Measurements from ENCODE around the gene FBXW9.
"Not testable (repeated sequence)": the region's sequence is repeated elsewhere in the genome, so short reads cannot be mapped to it uniquely, and the experiment has no call there.

The FBXW9 gene

DNA sequence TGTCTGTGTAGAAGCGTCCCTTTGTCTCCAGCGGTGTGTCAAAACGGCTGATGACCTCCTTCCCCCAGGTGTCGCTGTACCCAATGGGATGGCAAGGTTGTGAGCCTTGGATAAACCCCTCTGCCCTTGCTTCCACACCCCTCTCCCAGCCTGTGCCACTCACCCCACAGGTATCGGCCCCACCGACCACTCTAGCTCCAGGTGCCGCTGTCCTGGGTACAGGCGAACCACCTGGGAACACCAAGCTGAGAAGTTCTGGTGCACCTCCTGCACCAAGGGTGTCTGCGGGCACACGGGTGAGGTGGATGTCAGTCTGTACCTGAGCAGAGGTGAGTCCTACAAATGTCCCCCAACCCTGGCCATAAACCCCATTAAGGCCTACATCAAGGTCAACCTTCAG lies 46.5 kb downstream of the FBXW9 start:
- DNase-seq = no peak

DNA sequence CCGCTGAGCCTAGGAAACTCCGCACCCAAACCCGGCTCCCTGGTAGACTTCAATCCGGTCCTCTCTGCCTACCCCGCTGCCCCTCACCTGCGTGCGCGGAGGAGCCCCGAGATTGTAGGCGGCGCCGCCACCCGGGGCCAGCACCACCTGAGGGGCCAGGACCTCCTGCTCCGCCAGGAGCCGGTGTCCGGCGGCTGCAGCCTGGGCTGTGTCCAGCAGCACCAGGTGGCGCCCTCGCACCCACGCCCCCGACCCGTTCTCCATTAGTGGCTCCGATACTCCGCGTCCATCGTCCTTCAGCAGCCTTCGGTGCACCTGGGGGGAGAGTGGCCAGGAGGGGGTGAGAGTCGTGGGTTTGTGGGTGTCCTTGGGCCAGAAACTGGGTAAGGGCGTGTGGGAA lies 48.3 kb downstream of the FBXW9 start:
- no peak for DNase-seq

DNA sequence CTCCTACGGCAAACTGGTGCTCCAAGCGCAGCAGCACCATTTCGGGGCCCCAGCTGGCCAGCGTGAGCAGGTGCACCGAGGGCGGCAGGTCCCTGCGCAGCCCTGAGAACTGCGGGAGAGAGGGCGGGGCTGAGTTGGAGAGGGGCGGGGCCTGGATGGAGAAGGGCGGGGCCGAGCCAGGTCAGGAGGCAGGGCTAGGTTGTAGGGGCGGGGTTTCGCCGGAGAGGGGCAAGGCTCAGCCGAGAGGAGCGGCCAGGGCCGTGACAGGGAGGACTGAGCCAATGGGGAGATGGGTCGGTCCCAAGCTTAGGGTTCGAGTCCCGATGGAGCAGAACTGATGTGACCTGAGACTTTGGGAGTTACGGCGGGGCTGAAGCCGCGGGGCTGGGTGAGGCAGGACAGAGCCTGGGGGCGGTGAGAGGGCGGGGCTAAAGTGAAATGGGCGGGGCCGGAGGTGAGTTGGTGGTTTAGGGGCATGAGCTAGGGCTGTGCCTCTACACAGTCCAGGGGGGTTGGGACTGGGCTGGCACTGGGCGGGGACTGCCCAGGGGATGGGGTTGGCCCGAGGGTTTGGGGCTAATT lies 48.9 kb downstream of the FBXW9 start:
- peak; percentile 56 for DNase-seq

DNA sequence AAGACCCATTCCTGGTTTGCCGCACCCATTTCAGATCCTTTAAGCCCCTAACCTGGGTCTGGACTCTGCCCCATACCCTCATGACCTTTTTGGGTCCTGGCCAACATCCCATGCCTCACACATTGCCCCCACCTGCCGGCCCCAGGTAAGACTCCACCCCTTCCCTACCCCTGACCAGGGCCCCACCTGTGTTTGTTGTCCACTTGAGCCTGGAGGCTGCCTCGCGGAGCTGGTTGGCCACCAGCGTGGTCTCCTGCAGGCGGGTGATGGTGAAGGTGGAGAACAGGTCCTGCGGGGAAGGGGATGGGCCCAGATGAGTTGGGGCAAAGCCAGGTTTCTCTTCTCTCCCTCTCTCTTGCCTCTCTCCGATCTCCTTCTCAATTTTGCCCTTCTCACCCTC lies 49.4 kb downstream of the FBXW9 start:
- peak; percentile 6 for DNase-seq

DNA sequence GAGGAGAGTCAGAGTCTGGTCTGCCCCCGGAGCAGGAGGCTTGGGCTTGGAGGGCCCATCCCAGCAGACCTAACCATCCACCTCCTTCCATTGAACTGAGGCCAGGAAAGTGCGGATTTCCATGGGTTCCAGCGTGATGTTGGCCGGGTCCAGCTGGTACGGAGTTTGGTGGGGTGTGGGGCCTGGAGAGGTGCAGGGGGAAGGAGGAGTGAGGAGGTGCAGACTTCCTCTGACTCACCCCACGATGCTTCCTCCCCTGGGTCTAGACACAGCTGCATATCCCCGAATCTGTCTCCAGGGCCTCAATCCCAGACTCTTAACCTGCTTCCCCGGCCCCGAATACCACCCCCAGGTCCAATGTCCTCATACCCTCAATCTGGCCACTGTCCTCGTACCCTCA lies 49.9 kb downstream of the FBXW9 start:
- no peak for DNase-seq

DNA sequence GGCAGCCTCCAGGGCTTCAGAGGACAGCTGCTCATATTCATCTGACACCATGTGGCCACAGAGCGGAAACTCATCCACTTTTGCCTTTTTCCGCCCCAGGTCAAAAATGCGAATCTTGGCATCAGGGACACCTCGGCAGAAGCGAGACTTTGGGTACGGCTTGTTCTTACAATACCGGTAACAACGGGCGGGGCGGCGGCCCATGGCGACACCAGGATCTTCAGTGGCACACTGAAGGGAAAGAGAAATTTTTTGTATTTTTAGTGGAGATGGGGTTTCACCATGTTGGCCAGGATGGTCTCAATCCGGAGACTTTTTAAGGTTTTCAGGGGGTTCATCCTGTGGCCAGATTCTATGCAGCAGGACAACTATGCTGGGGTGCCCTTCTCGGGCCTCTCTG lies 52.7 kb downstream of the FBXW9 start:
- DNase-seq = not testable (repeated sequence)

DNA sequence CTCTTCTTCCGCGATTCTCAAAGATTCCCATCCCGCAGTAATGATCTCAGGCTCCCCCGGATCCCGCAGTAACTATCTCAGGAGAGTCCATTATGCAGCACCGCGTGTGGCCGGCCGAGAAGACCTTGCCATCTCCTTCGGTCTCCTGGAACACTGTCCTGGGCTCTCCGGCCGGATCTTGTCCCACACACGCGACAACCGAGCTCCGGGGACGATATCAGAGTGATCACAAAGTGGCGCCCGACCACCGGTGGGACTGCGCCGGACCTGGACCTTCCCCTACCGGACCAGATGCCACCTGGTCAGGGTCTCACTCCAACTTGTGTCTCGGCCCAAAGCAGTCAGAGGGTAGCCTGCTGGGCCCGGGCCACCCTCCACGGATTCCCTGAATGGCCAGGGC lies 53.9 kb downstream of the FBXW9 start:
- no peak for DNase-seq

DNA sequence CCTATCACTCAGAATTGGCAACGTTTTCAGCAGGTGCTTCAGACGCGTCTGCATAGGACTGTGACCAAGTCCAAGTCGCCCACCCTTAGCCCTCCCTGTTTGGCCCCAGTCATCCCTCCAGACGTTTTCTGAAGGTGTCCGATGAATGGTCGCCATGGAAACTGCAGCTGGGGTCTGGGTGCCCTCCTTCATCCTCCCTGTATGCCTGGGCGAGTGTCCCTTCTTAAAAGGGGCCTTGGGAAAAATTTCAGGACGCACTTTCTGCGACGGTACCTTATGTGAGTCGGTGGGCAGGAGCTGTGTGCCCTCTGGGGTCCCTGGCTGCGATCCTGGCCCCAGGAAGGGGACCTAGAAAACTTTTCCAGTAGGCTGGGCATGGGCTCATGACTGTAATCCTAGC lies 55.0 kb downstream of the FBXW9 start:
- no peak for DNase-seq

DNA sequence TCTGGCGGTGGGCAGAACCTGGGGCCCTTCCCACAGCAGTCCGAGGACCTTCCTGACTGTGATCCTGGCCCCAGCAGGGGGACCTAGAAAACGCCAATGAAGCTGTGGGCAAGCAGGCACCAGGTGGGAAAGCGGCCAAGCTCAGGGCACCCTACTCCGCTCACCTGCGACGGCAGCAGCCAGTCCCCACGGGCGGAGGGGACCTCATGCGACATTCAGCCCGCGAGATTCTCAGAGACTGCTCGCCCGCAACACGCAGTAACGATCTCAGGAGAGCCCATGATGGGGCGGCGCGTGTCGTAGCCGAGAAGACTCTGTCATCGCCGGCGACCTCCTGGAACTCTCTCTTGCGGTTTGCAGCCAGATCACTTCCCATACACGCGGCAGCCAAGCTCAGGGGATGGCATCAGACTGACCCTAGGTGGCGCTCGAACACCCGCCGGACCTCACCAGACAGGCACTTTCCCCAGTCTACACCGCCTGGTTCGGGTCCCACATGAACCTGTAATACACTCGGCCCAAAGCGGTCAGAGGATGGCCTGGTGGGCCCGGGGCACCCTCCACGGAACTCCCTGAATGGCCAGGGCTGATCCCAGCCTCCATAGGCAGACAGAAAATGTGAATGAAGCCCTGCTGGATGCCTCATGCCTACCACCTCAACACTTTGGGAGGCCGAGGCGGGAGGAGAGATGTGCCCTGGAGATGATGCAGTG lies 56.4 kb downstream of the FBXW9 start:
- peak; percentile 33 for DNase-seq
